GM21381 (cell line): ENCODE measurements around the gene SLC23A2.
"Not testable (repeated sequence)": the region's sequence is repeated elsewhere in the genome, so short reads cannot be mapped to it uniquely, and the experiment has no call there.

Experiments used
- ATAC-seq: cut with Tn5 transposase; IDR thresholded peaks from one replicate; pipeline ENCODE4 v1.9.1; 2021; ENCODE audit warnings: mild to moderate bottlenecking, moderate library complexity; ENCODE audit not compliant: unreplicated experiment

SLC23A2 gene

DNA sequence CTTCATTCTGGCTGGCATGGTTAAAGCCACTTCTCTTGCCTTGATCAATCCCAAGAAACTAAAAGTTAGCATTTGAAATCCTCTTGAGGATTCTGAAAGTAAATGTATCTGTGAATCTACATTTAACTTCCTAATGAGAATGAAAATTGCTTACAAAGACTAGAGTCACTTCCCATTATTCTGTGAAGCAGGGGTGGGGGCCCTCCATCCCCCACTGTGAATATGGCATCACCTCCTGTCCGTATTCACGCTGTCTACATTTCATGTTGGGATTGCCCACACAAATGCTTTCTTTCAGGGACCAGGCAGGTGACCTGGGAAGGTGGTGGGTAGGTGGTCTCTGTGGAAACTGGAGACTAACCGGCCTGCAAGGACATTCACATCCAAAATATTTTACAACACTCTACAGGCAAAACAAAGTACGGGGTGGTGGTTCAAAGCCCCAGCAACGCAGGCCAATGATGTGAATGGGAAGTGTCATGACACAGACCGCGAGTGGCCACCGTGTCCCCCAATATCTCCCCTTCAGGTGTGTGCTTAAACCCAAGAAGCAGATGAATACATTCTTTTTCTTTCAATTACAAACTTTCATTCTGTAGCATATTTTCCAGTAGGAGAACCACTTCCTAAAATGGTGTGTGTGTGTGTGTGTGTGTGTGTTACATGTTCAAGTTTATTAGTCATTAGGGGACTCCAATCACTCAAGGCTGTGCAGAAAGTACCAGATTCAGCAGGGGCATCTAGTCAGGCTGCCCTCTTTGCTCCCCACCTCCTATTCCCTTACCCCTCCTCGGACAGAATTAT, 147.4 kb downstream of the SLC23A2 start:
- ATAC-seq: no peak

DNA sequence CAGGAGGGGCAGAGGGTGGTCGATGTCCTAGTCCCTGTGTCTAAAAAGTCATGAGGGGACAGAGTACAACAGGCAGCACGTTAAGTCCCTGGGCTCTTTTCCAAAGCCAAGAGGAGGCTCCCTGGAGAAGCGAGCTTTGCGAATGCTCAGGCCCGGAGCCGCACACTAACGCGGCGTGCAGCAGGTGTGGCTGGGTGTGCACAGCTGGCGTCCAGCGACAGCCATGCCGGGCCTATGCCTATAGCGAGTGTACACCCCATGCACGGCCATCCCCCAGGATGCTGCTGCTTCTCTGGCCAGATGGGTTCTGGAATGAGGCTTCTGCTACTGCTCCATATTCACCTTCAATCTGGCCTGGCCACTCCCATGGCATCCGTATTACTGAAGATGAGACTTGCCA, 148.3 kb downstream of the SLC23A2 start:
- no peak for ATAC-seq

DNA sequence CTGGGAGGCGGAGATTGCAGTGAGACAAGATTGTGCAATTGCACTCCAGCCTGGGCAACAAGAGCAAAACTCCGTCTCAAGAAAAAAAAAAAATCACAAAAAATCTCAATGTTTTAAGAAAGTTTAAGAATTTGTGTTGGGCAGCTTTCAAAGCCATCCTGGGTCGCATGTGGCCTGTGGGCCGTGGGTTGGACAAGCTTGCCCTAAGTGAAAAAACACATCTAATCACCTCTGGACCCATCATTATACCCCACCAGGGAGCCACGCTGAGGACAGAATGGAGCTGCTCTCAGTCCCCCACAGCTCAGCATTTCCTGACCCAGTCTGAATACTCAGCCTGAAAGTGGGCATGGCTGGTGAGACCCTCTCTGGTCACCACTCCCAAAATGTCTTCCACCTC, 150.3 kb downstream of the SLC23A2 start:
- ATAC-seq: no peak

DNA sequence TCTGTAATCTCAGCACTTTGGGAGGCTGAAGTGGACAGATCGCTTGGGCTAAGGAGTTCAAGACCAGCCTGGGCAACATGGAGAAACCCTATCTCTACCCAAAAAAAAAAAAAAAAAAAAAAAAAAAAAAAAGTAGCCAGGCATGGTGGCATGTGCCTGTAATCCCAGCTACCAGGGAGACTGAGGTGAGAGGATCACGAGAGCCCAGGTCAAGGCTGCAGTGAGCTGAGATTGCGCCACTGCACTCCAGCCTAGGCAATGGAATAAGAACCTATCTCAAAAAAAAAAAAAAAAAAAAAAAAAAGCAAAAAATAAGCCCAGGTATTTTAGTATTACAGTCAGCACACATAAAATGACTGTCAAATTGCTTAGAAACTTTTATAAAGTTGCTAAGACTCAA, 152.5 kb downstream of the SLC23A2 start:
- not testable (repeated sequence) for ATAC-seq

DNA sequence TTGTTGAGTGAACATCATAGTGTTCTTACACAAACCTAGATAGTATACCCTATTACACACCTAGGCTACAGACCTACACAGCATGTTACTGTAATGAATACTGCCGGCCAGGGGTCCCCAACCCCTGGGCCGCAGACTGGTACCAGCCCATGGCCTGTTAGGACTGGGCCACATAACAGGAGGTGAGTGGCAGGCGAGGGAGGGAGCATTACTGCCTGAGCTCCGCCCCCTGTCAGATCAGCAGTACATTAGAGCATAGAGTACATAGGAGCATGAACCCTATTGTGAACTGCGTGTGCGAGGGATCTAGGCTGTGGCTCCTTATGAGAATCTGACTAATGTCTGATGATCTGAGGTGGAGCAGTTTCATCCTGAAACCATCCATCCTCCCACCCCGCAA, 153.3 kb downstream of the SLC23A2 start:
- no peak for ATAC-seq

DNA sequence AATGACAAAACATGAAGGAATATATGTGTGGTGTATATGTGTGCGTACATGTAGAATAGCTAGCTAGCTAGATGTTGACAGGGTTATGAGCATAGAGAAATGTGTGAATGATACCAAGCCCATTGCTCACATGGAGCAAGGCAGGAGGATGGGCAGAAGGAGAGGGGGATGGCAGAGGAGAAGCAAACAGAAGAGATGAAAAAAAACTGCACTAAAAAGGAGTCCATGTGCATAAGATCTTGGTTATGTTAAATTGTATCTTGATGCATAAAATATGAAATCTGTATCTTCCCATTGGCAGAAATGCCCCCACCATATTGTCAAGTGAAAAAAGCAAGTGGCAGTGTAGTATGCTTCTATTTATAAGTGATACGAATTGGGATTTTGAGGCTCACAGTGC, 154.5 kb downstream of the SLC23A2 start:
- ATAC-seq: no peak

DNA sequence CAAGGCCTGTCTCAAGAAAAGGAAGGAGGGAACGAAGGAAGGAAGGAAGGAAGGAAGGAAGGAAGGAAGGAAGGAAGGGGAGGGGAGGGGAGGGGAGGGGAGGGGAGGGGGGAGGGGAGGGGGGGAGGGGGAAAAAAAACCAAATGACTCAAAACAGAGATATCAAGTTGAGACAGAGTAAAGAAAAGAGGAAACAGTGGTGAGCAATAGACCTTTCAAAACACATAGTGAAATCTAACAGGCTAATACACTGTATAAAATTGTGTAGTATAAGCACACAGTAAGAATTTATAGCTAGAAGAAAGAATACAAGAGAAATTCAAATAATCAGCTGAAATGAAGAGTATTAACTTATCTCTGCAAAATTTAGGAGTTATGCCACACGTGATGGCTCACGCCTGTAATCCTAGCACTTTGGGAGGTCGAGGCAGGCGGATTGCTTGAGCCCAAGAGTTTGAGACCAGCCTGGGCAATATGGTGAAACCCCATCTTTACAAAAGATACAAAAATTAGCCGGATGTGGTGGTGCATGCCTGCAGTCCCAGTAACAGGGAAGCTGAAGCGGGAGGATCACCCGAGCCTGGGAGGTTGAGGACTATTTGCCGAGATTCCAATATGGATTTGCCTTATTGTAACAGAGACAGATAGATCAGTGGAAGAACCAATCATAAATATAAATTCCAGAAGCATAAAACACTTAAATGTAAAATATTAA, 156.4 kb downstream of the SLC23A2 start:
- ATAC-seq: no peak

DNA sequence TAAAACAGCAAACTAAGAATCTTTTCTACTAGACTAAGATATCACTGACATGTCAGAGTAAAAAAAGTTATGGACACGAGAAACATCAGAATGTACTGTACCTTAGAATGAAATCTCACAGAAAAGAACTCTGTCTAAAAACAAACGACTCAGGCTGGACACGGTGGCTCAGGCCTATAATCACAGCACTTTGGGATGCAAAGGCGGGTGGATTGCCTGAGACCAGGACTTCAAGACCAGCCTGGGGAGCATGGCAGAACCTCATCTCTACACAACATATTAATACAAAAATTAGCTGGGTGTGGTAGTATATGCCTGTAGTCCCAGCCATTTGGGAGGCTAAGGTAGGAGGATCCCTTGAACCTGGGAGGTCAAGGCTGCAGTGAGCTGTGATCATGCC, 157.0 kb downstream of the SLC23A2 start:
- ATAC-seq: no peak

DNA sequence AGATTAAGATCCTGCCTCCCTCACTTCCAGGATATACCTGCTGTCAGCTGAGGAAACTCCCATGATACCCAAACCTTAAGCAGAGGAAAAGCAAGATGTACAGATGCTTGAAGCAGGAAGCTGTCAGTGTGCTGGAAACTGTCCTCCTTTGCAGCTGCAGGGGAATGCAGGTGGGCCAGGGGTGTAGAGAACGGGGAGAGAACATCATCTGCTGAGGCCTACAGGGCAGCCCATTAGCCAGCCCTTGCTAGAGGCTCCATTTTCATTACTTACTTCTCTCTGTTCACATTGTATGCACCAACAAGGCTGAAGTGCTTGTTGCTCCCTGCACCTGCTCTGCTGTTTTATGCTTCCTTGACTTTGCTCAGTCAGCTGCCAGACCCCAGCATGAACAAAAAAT, 160.5 kb downstream of the SLC23A2 start:
- no peak for ATAC-seq

DNA sequence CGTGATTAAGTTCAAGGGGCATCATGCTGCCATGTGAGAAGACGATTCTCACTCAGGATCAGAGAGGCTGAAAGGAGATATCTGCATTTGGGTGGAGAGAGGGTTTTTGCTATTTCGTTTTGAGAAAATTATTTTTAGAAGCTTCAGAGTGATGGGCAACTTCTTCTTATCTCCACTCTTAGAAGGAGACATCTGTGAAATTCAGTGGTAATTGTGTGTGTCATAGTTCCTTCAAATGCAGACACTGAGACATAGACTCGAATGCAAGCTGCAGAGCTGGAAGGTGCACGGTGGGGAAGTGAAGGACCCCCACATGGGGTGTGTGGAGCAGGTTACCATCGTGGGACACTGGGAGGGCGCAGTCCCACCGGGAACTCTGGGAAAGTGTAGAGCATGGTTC, 162.8 kb downstream of the SLC23A2 start:
- ATAC-seq: no peak

DNA sequence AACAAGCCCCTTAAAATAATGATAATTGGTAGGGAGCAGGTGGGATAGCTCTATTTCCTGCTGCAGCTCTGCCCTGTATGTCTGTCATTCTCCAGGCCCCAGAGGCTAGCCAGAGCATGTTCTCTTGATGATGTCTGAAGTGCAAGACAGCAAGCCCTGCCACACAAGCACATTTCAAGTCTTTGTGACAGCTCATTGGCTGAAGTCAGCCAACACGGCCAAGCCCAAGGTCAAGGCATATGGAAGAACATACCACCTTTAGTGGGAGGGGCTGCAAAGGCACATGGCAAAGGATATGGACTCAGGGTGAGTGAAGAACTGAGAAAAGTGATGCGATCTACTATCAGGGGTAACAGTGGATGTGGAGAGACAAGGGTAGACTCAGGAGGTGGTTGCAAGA, 163.6 kb downstream of the SLC23A2 start:
- ATAC-seq: no peak

DNA sequence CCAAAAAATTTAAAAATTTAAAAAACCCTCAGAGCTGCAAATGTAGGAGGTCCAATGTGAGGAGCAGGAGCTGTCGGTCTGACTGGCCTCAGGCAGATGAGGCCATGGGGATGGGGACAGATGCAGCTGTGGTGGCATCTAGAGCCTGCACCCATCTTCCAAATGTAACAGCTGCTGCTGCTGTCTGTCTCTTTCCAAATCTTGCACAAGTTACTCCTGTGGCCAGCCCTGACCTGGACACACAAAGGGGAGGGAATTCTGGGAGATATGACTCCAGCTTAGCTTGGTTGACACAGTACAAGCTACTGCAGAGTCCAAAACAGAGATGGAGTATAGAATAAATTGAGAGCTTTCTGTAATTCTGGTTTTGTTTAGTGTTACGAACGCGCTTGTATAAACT, 164.4 kb downstream of the SLC23A2 start:
- no peak for ATAC-seq

DNA sequence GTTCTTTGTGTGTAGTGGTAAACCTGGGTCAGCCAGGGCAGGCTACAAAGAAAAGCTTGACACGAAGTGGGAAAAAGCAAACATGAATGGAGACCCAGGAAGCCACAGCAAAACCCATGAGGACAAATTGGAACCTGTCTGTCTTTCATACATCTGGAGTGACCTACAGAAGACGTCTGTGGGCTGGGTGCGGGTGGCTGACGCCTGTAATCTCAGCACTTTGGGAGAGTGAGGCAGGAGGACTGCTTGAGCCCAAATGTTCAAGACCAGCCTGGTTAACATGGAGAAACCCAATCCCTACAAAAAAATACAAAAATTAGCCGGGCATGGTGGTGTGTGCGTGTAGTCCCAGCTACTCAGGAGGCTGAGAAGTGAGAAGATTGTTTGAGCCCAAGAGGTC, 164.8 kb downstream of the SLC23A2 start:
- no peak for ATAC-seq

DNA sequence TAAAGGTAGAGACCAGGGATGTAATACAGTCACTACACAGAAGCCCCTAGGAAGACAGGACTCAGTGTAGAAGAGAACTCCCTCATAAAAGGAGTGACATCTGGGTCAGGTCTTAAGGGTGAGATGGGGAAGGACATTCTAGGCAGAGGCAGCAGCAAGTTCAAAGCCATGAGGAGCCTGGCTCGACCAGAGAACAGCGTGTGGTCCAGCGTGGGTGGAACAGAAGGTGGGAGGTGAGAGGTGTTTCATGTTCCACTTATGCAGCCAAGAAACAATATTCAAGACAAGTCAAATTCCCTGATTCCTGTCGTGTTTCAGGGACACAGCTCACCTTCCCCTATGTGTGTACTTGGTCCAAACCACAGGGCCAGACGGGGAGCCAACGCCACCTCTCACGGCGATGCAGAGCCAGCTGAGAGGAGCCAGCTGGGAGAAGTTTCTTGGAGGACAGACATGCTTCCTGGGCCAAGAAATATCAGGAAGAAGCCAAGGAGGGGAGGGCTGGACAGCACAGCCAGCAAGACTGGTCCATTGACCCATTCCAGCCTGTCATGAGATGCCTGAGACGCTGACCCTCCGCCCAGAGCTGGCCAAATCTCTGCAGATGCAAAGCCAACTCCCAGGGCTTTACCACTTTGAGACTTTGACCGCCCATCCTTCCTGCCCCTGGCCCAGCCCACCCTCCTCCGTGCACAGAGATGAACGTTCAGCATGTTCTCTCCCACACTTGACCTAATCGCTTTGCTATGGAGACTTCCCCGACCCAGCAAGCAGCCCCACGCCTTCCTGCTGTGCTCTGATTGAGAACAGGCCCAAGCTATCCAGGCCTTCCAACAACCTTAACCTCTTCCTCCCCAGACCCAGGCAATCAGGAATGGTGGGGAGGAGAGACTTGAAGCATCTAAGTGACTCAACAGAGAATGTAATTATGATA, 165.8 kb downstream of the SLC23A2 start:
- ATAC-seq: no peak

DNA sequence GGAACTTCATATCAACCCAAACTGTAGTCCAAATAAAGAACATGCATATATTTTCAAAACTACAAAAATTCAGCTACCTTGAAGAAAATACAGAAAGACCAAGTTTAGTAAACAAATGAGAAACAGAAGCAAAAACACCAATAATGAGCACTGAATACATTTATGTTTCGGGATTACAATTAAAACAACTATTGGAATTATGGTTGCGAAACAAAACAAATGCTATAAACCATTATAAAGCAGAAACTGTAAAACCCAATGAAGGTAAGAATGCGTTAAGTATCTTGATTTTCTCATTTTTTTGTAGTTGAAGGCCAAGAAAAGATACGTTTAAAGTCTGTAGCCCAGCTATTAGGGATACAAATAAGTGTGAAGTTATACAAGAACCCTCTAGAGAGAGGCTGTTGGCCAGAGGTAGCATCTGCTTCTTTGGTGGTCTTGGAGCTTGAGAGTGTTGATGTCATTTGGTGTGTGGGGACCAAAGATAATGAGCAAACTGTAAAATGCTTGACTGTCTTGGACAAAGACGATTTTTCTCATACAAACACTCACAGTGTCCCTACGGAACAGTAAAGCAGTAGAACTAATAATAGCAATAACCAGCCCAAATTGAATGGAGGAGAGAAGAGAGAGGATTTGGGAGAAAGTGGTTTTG, 168.1 kb downstream of the SLC23A2 start:
- ATAC-seq: no peak

DNA sequence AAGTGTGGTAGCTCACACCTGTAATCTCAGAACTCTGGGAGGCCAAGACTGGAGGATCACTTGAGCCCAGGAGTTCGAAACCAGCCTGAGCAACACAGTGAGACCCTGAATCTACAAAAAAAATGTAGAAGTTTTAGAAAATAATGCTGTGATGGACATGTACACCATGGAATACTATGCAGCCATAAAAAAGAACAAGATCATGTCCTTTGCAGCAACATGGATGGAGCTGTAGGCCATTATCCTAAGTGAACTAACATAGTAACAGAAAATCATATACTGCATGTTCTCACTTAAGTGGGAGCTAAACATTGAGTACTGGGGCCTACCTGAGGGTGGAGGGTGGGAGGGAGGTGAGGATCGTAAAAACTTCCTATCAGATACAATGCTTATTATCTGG, 168.8 kb downstream of the SLC23A2 start:
- no peak for ATAC-seq

DNA sequence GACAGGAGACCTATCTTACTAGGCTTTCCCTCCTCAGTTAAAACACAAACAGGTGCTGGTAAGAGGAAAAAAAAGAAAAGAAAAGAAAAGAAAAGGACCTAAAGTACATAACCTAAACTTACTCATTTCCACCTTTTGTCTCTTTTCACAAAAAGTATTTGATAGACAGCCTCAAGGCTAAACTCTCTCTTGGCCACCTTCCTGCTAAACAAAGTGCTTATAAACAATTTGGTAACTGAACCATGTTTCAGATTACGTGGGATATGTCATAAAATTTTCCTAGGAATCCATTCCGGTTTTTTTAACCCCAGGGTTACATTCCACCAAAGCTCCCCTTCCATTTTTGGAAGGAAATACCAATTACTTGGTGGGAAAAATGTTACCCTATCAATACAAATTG, 170.6 kb downstream of the SLC23A2 start:
- ATAC-seq: no peak

DNA sequence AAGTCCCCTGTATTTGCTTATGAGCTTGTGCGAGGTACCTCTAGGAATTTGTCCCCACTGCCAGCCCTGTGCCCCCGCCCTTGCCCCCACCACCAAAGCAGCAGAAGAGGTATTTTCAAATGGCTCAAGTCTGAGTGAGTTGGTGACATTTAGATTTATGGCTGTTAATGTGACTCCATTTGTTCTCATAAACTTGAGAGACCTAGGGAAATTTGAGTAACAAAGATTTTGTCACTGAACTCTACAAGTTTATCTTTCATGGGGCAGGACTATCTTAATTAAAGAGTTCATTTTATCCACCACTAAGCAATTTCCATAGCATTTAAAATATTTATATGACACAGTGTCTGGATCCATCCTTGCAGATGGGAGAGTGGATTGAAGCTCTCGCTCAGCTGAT, 171.1 kb downstream of the SLC23A2 start:
- no peak for ATAC-seq

DNA sequence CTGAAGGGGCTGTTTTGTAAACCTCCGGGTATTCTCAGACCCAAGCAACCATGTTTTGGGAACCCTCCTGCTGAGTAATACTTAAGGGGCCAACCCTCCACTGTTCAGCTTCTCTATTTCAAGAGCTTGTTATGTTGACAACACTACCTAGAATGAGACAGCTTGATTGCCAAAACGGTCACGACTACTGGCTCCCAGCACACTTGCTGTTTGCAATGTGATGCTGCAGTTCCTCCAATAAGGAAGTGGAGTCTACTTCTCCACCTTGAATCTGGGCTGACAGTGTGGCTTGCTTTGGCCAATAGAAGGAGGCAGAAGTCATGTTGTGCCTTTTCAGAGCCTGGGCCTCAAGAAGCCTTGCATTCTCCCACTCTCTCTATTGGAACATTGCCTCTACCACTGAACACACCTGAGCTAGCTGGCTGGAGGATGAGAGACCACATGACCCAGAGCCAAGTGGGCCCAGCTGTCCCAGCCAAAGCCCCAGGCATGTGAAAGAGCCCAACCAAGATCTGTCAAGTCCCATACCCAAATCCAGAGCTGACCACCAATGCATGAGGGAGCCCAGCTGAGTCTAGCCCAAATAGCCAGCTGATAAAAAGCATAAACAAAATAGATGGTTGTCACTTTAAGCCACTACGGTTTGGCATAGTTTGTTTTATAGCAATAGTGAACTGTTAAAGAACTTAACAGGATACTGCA, 171.6 kb downstream of the SLC23A2 start:
- no peak for ATAC-seq

DNA sequence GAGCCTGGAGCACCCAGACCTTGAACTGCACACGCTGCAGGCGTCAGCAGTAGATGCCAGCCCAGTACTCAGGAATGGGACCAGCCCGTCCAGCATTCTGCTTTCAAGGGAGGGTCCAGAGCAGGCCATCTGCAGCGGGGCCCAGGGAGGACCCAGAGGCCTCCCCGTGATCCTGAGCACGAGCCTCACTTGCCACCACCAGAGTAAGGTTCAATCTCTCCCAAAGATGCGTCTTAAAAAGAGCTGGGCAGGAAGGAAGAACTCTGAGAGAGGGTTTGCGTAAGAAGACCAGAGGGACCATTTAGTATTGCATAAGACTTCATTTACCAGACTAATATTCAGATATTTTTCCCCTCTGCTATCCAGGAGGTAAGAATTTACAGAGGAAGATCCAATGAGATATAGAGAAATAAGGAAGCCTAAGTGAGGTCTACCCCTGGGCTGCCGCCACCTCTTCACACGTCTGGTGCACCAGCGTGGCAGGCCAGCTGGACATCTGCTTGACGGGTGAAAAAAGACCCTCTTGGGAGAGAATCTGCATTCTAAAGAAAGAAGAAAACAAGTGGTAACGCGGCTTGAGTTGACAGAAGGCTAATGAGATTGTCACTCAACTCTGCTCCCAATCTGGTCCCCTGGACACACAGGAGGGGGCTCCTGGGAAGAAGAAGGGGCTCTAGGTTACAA, 172.3 kb downstream of the SLC23A2 start:
- no peak for ATAC-seq
